IgD-negative memory B cell (primary cell): ENCODE results near the gene GRIK3. TPM values are rescaled to one million over a fixed set of nuclear protein-coding genes. Genes with fewer than 3 reads are reported as not detected.

ENCODE experiments used
- H3K27ac Mint-ChIP-seq, 3 donors: one replicate each; pipeline ENCODE4 v1.8.0; 2020 to 2022; ENCODE audit warnings: mild to moderate bottlenecking in 3 of 3, mixed read lengths in 3 of 3, moderate library complexity in 1 of 3
- H3K27me3 Mint-ChIP-seq: one replicate; pipeline ENCODE4 v1.8.0; 2021; ENCODE audit warnings: mixed read lengths
- H3K36me3 Mint-ChIP-seq: one replicate; pipeline ENCODE4 v1.8.0; 2020; ENCODE audit warnings: mild to moderate bottlenecking, mixed read lengths
- H3K4me1 Mint-ChIP-seq, 3 donors: one replicate each; pipeline ENCODE4 v1.8.0; 2020 to 2022; ENCODE audit warnings: mixed read lengths in 3 of 3, mild to moderate bottlenecking in 1 of 3
- H3K4me3 Mint-ChIP-seq, 4 donors: one replicate each; pipeline ENCODE4 v1.8.0; 2020 to 2022; ENCODE audit warnings: mild to moderate bottlenecking in 4 of 4, mixed read lengths in 4 of 4, moderate library complexity in 3 of 4
- H3K9me3 Mint-ChIP-seq, 3 donors: one replicate each; pipeline ENCODE4 v1.8.0; 2020 to 2021; ENCODE audit warnings: mixed read lengths in 3 of 3, mild to moderate bottlenecking in 1 of 3
- polyA plus RNA-seq: library from polyadenylated mRNA; unstranded; fragments of 300-500 nt; fragmentation: Illumina TruSeq; gene quantifications from one replicate; pipeline ENCODE4 v1.2.3, GENCODE V29; 2021

GRIK3 gene
- polyA plus RNA-seq, 1 donor from 2014 or later = 0.56 TPM

- peaks cover 9% of the 10 kb centered on the region for H3K27me3 Mint-ChIP-seq
- no peaks in the 10 kb centered on the region for H3K9me3 Mint-ChIP-seq
- H3K4me3 Mint-ChIP-seq = no peak overlapping the region
- no peaks in the 10 kb centered on the region for H3K36me3 Mint-ChIP-seq
- no peak overlapping the region for H3K27ac Mint-ChIP-seq
- peaks cover 0 to 3% (median 0%) of the 10 kb centered on the region in 3 donors for H3K4me1 Mint-ChIP-seq
Measured at GRCh38 chr1:36889478-36890226, 144.7 kb downstream of the GRIK3 start.

DNA sequence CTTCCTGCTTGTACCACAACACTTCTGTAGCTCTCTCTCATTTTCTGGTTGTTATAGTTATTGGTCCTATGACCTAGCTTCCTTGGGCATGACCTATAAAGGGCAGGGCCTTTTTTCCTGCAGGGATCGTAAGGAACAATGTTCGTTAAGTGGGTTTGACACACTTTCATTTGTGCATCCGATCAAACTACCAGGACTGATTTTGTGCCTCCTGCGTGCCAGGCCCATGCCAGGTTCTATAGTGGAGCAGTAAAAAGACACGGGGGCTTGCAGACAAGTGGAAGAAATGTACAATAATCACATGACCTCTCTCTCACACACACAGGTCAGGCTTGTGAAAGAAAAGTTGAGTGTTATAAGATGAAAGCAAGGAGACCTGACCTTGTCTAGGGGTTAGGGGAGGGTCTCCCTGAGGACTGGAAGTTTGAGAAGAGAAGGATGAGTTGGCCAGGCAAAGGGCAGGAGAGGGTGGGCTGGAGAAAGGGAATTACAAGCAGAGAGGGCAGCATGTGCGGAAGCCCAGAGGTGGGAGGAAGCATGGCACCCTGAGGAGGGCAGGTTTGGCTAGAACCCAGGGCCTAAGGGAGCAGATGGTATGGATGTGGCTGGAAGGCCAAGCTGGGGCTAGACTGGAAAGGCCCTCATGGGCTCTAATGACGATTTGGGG lies 145.4 kb downstream of the GRIK3 start:
- Mint-ChIP-seq H3K36me3 (no peaks in the 10 kb centered on the region), H3K9me3 (no peaks in the 10 kb centered on the region), H3K4me3 (no peak overlapping the region), H3K4me1 (peaks cover 0 to 6% (median 0%) of the 10 kb centered on the region in 3 donors), H3K27me3 (peaks cover 11% of the 10 kb centered on the region), H3K27ac (peak overlapping the region in 1 of 3 donors; percentile 20)

- Mint-ChIP-seq H3K27me3 (peaks cover 11% of the 10 kb centered on the region), H3K27ac (no peak overlapping the region), H3K4me3 (no peak overlapping the region), H3K9me3 (peaks cover 0 to 1% (median 0%) of the 10 kb centered on the region in 3 donors), H3K4me1 (peaks cover 0 to 6% (median 0%) of the 10 kb centered on the region in 3 donors), H3K36me3 (no peaks in the 10 kb centered on the region)
Measured at GRCh38 chr1:36885540-36886357, 148.6 kb downstream of the GRIK3 start.

- no peaks in the 10 kb centered on the region for H3K36me3 Mint-ChIP-seq
- H3K4me3 Mint-ChIP-seq = no peak overlapping the region
- H3K9me3 Mint-ChIP-seq = peaks cover 0 to 1% (median 0%) of the 10 kb centered on the region in 3 donors
- no peak overlapping the region for H3K27ac Mint-ChIP-seq
- peaks cover 0 to 6% (median 0%) of the 10 kb centered on the region in 3 donors for H3K4me1 Mint-ChIP-seq
- peaks cover 7% of the 10 kb centered on the region for H3K27me3 Mint-ChIP-seq
Measured at GRCh38 chr1:36884801-36885200, 149.5 kb downstream of the GRIK3 start.

DNA sequence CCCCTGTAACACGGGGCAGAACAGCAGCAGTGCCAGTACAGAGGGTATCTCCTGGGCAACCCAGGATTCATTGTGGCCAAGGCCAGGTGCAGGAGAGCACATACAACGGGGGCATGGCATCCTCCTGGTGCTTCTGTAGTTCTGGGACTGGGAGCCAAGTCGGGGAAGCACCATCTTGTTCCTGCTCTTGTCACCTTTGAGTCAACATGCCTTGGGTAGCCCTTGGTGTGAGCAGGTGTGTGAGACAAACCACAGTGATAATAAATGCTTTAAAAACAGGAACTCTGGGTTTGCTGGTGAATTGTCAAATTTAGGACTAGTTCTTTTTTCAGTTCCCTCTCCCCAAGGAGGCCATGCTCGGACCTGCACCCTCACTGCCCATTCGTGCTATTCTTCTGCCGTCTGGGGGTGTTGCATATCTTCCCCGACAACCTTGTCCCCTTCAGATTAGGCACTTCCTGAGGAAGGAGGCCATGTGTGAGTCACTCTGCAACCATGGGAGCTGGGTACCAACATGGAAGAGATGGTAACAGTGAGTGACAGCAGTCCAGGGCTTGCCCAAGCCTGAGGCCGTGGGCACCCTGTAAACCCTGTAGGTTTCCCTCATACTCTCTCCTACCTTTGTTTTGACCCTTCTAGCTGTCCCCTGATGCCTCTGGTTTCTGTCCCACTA lies 150.2 kb downstream of the GRIK3 start:
- H3K4me1 Mint-ChIP-seq = peaks cover 0 to 6% (median 0%) of the 10 kb centered on the region in 3 donors
- no peaks in the 10 kb centered on the region for H3K36me3 Mint-ChIP-seq
- peaks cover 6% of the 10 kb centered on the region for H3K27me3 Mint-ChIP-seq
- H3K27ac Mint-ChIP-seq = no peak overlapping the region
- peak overlapping the region in 2 of 4 donors; percentile 56 to 61 for H3K4me3 Mint-ChIP-seq
- peaks cover 0 to 1% (median 0%) of the 10 kb centered on the region in 3 donors for H3K9me3 Mint-ChIP-seq

GRCh38 chr1:36883315-36883949 lies 150.9 kb downstream of the GRIK3 start:
- Mint-ChIP-seq H3K4me3 (no peak overlapping the region), H3K9me3 (peaks cover 0 to 1% (median 0%) of the 10 kb centered on the region in 3 donors), H3K36me3 (no peaks in the 10 kb centered on the region), H3K4me1 (peaks cover 0 to 2% (median 0%) of the 10 kb centered on the region in 3 donors), H3K27me3 (peaks cover 8% of the 10 kb centered on the region), H3K27ac (no peak overlapping the region)

DNA sequence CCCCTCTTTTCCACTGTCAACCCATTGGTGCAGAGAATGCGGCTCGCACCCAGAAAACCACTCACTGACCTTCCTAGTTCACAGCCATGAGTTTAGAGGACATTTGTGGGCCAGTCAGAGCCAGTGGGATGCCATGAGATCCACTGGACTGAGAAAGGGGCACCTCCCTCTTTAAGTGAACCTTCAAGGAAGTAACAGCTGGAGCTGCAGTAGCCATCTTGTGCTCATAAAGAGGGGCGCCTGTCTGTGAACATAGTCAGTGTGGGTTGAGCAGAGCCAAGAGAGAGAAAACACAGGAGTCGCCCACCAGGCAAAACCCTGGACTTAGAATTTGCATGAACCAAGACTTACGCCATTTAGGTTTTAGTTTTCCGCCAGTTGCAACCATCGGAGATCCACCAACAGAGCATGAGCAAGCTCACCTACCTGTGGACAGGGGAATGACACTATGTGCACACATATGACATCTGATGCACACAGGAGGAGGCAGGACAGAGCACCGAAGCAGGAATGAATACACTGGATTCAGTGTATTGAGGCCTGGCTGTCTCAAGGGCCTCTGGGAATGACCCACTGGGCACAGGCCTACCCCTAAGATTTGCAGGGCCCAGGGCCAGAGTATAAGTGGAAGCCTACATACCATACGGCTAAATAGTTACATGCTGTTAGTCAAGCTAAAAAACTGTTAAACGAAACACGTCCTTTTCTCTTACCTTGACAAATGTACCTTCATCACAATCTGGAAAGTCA lies 151.6 kb downstream of the GRIK3 start:
- Mint-ChIP-seq H3K36me3 (no peaks in the 10 kb centered on the region), H3K27ac (no peak overlapping the region), H3K4me1 (peaks cover 0 to 2% (median 0%) of the 10 kb centered on the region in 3 donors), H3K9me3 (peaks cover 0 to 1% (median 0%) of the 10 kb centered on the region in 3 donors), H3K27me3 (peaks cover 11% of the 10 kb centered on the region), H3K4me3 (peak overlapping the region in 1 of 4 donors; percentile 65)

GRCh38 chr1:36881541-36881940 lies 152.8 kb downstream of the GRIK3 start:
- Mint-ChIP-seq H3K4me3 (peak overlapping the region in 1 of 4 donors; percentile 14), H3K36me3 (no peaks in the 10 kb centered on the region), H3K9me3 (peaks cover 0 to 1% (median 0%) of the 10 kb centered on the region in 3 donors), H3K27me3 (peaks cover 16% of the 10 kb centered on the region), H3K27ac (peak overlapping the region in 1 of 3 donors; percentile 68), H3K4me1 (peaks cover 0 to 2% (median 0%) of the 10 kb centered on the region in 3 donors)

DNA sequence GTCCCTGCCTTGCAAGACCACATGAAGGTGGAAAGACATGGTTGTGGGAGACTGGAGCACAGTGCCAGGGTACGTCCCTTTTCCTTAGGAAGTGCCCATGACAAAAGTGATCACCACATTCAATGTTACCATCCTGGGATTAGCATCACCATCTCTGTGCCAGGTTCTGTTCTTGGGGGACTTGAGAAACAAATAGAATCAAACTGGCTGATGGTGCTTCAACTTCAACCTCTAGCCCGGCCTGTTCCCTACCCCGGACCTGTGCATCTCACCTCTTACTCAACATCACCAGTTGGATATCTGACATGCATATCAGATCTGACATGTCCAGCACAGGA lies 153.3 kb downstream of the GRIK3 start:
- H3K4me3 Mint-ChIP-seq = no peak overlapping the region
- H3K9me3 Mint-ChIP-seq = peaks cover 0 to 1% (median 0%) of the 10 kb centered on the region in 3 donors
- peaks cover 16% of the 10 kb centered on the region for H3K27me3 Mint-ChIP-seq
- no peak overlapping the region for H3K27ac Mint-ChIP-seq
- no peaks in the 10 kb centered on the region for H3K36me3 Mint-ChIP-seq
- H3K4me1 Mint-ChIP-seq = peaks cover 0 to 2% (median 0%) of the 10 kb centered on the region in 3 donors

GRCh38 chr1:36880155-36881067 lies 153.9 kb downstream of the GRIK3 start:
- Mint-ChIP-seq H3K9me3 (peaks cover 0 to 1% (median 0%) of the 10 kb centered on the region in 3 donors), H3K27me3 (peaks cover 16% of the 10 kb centered on the region), H3K4me1 (peaks cover 0 to 2% (median 0%) of the 10 kb centered on the region in 3 donors), H3K27ac (no peak overlapping the region), H3K4me3 (peak overlapping the region in 1 of 4 donors; percentile 34), H3K36me3 (no peaks in the 10 kb centered on the region)

DNA sequence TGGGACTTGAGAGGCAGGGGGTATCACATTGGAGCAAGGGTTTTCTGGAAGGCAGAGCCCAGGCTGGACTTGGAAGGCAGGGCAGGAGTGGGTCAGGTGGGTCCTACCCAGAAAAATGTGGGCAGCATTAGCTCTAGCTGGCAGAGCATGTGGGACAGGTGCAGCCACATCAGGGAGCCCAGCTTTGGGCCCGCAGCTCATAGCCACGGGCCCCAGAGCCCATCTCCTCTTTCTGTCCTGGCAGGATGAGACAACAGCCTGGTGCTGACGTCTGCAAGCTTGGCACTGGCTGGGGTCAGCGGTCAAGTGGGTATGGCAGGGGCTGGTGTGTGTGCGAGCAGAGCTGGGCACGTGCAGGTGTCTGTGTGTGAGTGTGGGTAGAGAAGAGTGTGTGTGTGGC lies 154.7 kb downstream of the GRIK3 start:
- Mint-ChIP-seq H3K27ac (no peak overlapping the region), H3K4me1 (peaks cover 0 to 2% (median 0%) of the 10 kb centered on the region in 3 donors), H3K36me3 (no peaks in the 10 kb centered on the region), H3K4me3 (no peak overlapping the region), H3K27me3 (peaks cover 17% of the 10 kb centered on the region), H3K9me3 (peaks cover 0 to 1% (median 0%) of the 10 kb centered on the region in 3 donors)

GRCh38 chr1:36876990-36877389 lies 157.3 kb downstream of the GRIK3 start:
- Mint-ChIP-seq H3K4me3 (no peak overlapping the region), H3K27me3 (peaks cover 17% of the 10 kb centered on the region), H3K4me1 (peaks cover 0 to 1% (median 0%) of the 10 kb centered on the region in 3 donors), H3K9me3 (no peaks in the 10 kb centered on the region), H3K27ac (no peak overlapping the region), H3K36me3 (no peaks in the 10 kb centered on the region)
